ENCODE results near the gene SCPEP1.

GRCh38 chr17:56949595-56949994, 28.3 kb upstream of the SCPEP1 start:
- TF ChIP-seq EZH2 (IDR thresholded peaks at IDR 0.05; ENCODE audit: borderline replicate concordance, low read length) (no peak), CTCF (conservative IDR thresholded peaks at IDR 0.05 in 1 of 2, IDR thresholded peaks at IDR 0.05 in 1 of 2; ENCODE audit: extremely low read depth in 1 of 2, insufficient read depth in 1 of 2, low read depth in 1 of 2, low read length in 2 of 2) (no peak)
